ENCODE data around the gene MC1R.

MC1R gene

DNA sequence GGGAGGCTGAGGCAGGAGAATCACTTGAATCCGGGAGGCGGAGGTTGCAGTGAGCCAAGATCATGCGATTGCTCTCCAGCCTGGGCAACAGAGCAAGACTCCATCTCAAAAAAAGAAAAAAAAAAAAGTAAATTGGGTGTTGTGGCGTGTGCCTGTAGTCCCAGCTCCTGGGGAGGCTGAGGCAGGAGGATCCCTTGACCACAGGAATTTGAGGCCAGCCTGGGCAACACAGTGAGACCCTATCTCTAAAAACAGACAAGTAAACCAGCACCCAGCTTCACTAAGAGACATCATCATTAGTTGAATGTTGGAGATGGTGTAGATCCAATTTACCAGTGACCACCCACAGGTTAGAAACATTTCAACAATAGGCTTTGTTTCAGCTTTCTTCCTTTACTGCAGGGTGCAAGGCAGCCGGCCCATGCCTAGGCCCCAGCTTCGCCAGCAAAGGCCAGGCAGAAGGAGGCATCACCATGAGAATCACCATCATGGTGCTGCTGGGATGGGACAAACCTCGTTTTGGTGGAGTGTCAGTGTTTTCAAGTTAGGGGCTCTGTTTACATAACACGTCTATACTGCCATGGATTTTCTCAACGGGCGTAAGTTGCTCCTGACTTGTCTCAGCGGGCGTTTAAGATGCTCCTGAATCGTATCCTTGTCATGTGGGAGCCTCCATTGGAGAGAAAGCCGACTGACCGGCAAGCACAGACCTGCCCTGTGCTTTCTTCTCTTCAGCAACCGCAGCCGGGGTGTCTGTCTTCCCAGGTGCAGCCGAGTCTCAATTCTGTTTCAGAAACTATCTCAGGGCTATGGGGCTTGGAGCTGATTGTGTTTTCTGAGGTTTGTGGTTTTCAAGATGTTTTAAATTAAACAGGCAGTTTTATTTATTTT lies 37.9 kb upstream of the MC1R start:
- no peak for DNase-seq (ENCODE audit: extremely low read depth, low read depth)
- TF ChIP-seq, protein P1, sequence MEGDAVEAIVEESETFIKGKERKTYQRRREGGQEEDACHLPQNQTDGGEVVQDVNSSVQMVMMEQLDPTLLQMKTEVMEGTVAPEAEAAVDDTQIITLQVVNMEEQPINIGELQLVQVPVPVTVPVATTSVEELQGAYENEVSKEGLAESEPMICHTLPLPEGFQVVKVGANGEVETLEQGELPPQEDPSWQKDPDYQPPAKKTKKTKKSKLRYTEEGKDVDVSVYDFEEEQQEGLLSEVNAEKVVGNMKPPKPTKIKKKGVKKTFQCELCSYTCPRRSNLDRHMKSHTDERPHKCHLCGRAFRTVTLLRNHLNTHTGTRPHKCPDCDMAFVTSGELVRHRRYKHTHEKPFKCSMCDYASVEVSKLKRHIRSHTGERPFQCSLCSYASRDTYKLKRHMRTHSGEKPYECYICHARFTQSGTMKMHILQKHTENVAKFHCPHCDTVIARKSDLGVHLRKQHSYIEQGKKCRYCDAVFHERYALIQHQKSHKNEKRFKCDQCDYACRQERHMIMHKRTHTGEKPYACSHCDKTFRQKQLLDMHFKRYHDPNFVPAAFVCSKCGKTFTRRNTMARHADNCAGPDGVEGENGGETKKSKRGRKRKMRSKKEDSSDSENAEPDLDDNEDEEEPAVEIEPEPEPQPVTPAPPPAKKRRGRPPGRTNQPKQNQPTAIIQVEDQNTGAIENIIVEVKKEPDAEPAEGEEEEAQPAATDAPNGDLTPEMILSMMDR (IDR thresholded peaks at IDR 0.05; ENCODE audit: low read depth, low read length, missing control alignments): no peak

DNA sequence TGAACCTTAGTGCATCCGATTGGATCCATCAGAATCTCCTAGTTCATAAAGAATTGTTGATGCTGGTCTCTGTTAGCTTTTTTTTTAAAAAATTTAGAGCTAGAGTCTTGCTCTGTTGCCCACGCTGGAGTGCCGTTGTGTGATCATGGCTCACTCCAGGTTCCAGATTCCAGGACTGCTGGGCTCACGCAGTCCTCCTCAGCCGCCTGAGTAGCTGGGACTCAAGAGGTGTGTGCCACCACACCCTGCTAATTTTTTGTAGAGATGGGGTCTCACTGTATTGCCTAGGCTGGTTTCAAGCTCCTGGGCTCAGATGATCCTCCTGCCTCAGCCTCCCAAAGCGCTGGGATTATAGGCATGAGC lies 37.3 kb upstream of the MC1R start:
- no peak for DNase-seq (ENCODE audit: extremely low read depth, low read depth)
- TF ChIP-seq, protein P1 (IDR thresholded peaks at IDR 0.05; ENCODE audit: low read depth, low read length, missing control alignments): no peak
- H3K4me3 ChIP-seq (replicated peaks; ENCODE audit: low read depth, low read length): no peak overlapping the region

More for the DNA sequence above, 37.9 kb upstream of the MC1R start:
- no peak overlapping the region for H3K4me3 ChIP-seq (replicated peaks; ENCODE audit: low read depth, low read length)

DNA sequence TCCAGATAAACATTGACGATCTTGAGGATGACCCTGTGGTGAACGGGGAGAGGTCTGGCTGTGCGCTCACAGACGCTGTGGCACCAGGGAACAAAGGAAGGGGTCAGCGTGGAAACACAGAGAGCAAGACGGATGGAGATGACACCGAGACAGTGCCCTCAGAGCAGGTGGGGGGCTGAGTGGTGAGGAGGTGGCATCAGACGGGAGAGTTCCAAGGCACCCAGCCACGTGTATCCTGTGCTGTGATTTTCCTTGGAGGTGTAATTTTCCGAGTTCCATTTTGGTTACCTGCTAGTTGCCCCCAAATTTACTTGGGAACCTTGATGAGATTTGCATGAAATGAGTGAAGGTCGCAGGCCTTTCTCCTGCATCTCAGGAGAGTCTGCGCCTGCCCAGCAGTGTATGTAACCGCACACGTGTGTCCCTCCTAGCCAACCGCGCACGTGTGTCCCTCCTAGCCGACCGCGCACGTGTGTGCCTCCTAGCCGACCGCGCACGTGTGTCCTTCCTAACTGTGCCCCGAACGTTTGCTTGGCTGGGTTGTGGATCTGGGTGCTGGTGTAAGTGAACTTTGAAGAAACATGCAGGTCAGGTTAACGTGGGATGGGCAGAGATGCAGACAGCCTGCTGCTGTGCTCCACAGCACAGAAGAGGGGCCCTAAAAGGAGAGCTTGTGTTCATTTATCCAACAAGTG lies 35.2 kb upstream of the MC1R start:
- DNase-seq (ENCODE audit: extremely low read depth, low read depth): no peak
- no peak overlapping the region for H3K4me3 ChIP-seq (replicated peaks; ENCODE audit: low read depth, low read length)
- TF ChIP-seq, protein P1 (IDR thresholded peaks at IDR 0.05; ENCODE audit: low read depth, low read length, missing control alignments): no peak

DNA sequence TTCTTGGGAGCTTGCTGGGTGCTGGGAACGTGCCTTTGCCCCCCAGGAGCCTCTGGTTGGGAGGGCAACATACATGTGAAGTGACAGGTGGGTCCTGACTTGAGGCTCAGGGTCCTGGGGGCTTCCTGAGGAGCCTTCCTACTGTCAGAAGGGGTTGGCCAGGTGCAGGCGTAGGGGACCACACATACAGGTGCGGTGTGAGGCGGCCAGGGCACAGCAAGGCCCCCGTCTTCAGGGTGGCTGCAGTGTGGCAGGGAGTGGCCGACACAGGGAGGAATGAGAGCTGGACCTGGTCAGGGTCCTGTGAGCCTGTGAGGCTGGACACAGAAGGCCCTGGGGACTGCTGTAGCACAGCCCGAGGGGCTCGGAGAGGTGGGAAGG lies 34.6 kb upstream of the MC1R start:
- no peak overlapping the region for H3K4me3 ChIP-seq (replicated peaks; ENCODE audit: low read depth, low read length)
- TF ChIP-seq, protein P1 (IDR thresholded peaks at IDR 0.05; ENCODE audit: low read depth, low read length, missing control alignments): no peak

DNA sequence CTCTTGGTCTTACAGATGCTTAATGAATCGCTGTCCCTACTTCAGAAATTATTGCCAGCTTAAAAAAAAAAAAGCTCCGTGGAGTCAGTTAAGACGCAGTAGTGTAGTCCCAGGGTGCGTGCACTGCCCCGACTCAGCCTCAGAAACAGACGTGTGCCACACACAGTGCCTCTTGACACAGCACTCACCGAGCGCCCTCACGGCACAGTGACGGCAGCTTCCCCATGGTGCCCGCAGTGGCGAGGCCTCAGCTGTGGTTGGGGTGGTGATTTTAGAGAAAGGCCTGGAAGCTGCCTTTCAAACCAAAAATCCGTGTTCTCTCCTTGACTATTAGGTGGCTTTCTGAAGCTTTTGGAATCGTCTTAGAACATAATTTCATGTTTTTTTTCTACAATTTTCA lies 31.4 kb upstream of the MC1R start:
- no peak overlapping the region for H3K4me3 ChIP-seq (replicated peaks; ENCODE audit: low read depth, low read length)
- no peak for DNase-seq (ENCODE audit: extremely low read depth, low read depth)
- TF ChIP-seq, protein P1 (IDR thresholded peaks at IDR 0.05; ENCODE audit: low read depth, low read length, missing control alignments): no peak

More for the DNA sequence above, 34.6 kb upstream of the MC1R start:
- no peak for DNase-seq (ENCODE audit: extremely low read depth, low read depth)

DNA sequence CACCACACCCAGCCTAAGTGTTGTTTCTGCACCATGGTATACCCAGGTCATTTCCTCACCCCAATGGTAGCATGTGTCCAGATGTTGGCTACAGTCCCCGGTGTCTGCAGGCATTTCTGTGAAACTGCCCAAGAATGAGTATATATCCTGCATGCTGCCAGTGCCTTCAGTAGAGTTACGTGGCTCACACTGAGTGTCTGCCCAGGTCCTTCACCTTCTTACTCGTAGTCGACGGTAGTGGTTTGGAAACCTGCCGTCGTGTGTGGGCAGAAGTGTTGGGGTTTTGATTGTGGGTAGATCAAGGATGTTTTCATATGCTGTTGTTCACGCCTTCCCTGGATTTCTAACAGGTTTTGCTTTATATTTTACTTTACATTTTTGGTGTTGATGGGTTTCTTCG lies 28.5 kb upstream of the MC1R start:
- H3K4me3 ChIP-seq (replicated peaks; ENCODE audit: low read depth, low read length): no peak overlapping the region
- DNase-seq (ENCODE audit: extremely low read depth, low read depth): no peak
- TF ChIP-seq, protein P1 (IDR thresholded peaks at IDR 0.05; ENCODE audit: low read depth, low read length, missing control alignments): no peak

Data from HFF-Myc (cell line).